Motor neuron (in vitro differentiated cells): ENCODE data around the gene FCRL5. TPM values are rescaled to one million over a fixed set of nuclear protein-coding genes. Genes with fewer than 3 reads are reported as not detected.

Source experiments
- ATAC-seq, 8 experiments: fragments of 200-7000 bp; cut with Tn5 transposase; replicated peaks in 6 of 8; 2 replicates each; pipeline ENCODE4 v1.8.0; 2021; ENCODE audit warnings: mild to moderate bottlenecking in 8 of 8, moderate library complexity in 8 of 8
- H3K27ac ChIP-seq, 2 donors: fragments of 250-450 bp; sonication (Bioruptor Pico); 2 replicates each; pipeline ENCODE4 v1.9.0; 2021; ENCODE audit warnings: antibody characterized with exemption in 2 of 2, mild to moderate bottlenecking in 2 of 2, moderate library complexity in 1 of 2
- H3K4me1 ChIP-seq, 2 donors: fragments of 250-450 bp; sonication (Bioruptor Pico); replicated peaks in 1 of 2; 2 replicates each; pipeline ENCODE4 v1.6.1; 2021; ENCODE audit warnings: antibody characterized with exemption in 2 of 2, mild to moderate bottlenecking in 2 of 2, moderate library complexity in 1 of 2
- H3K4me3 ChIP-seq, 5 donors: fragments of 250-450 bp; sonication (Bioruptor Pico); 2 replicates each; pipeline ENCODE4 v1.9.0; 2021; ENCODE audit warnings: antibody characterized with exemption in 5 of 5, mild to moderate bottlenecking in 5 of 5, moderate library complexity in 4 of 5
- WGBS, 10 experiments: fragments of 450-650 bp; shearing (Covaris generic); methylation state at CpG; one replicate each; pipeline ENCODE4 v1.0.0; 2022; 5-methylcytosine and 5-hydroxymethylcytosine counted together
- in situ Hi-C, 9 experiments: fragments of 400-800 bp; cut with MboI; loops; one replicate each; pipeline ENCODE4 v1.15.0; 2021; ENCODE audit warnings: low sequenced_read_pairs in 9 of 9, low pct_unique_long_range_greater_than_20kb in 2 of 9; ENCODE audit not compliant: unreplicated experiment in 9 of 9
- total RNA-seq, 8 experiments: library from RNA; unstranded; fragments of 300-600 nt; gene quantifications; 2 replicates each; pipeline versions ENCODE4 v1.2.3 to v1.2.4, GENCODE V29; 2022

Gene FCRL5
- total RNA-seq, 8 experiments from 2014 or later = 0.05 to 1.3 (median 0.18) TPM; not detected in 2

DNA sequence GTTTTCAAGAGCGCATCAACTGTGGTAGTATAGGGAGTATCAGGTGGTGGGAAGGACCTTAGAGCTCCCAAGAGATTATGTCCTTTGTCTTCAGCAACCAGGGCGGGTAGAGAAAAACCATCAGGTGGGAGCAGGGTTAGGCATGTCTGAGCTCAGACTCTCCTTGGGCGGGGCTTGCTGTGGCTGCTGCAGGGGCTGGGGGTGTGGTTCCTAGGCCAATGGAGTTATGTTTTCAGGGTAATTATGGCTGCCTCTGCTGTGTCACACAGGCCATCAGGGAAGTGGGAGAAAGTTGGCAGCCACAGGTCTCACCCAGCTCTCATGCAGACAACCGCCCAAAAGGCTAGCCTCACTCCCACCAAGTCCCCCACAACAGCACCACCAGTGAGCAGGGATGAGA, 74.9 kb downstream of the FCRL5 start:
- in situ Hi-C loops = loop anchor here in 6 of 9 experiments (25.0 kb wide), 4 partner anchors 265 to 390 kb away; partner anchors contain the start of gene ETV3L (in 1 of the 6)
- Histone ChIP-seq H3K4me3 (no peak overlapping the region), H3K4me1 (no peaks in the 10 kb centered on the region), H3K27ac (no peak overlapping the region)
- ATAC-seq = peak in 2 of 8 experiments; percentile 79 to 88
- 85 to 100% (median 100%) methylated on average over 1 to 3 of the region's 4 CpGs; no CpG with 5 or more reads in 5 of the 10 experiments for WGBS, 10 experiments

GRCh38 chr1:157472959-157473358, 79.4 kb downstream of the FCRL5 start:
- WGBS, 10 experiments = 0 to 86% (median 74%) methylated on average over 1 to 3 of the region's 3 CpGs
- H3K4me1 ChIP-seq = no peaks in the 10 kb centered on the region
- no peak for ATAC-seq
- in situ Hi-C loops = no loop called here
- H3K27ac ChIP-seq = no peak overlapping the region
- H3K4me3 ChIP-seq = no peak overlapping the region

DNA sequence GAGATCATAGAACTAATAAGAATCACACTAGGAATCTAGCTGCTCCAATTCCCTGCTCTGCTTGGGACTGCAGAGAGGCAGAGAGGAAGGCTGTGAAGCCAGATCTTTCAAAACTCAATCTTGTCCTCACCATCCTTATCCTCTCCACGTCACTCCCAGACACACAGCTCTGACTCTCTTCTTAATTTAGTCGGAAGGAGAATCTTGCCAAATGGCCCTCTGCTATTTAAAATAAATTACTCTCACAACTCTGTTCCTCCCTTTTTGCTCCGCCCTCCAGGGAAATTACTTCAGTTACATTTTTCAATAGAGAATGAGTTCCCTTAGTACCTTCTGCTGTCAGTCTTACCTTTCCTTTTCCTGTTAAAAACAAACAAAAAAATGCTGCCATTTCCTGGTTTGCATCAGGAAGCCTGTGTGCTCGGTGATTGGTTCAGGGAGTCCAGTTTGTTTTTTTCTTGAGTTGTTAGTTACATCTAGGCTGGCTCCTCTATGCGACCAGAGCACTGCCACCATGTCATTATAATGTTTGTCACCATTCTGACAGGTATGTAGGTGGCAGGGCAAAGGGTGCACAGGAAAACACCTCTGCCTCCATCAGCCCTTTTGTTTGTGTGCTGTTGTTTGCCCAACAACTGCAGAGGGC, 80.1 kb downstream of the FCRL5 start:
- Histone ChIP-seq H3K4me3 (no peak overlapping the region), H3K4me1 (no peaks in the 10 kb centered on the region), H3K27ac (no peak overlapping the region)
- in situ Hi-C loops = no loop called here
- ATAC-seq = peak in 2 of 8 experiments; percentile 59 to 63
- WGBS, 10 experiments = 0 to 88% (median 72%) methylated on average over 1 to 5 of the region's 5 CpGs

- ATAC-seq = peak in 3 of 8 experiments; percentile 16 to 42 (median 28)
- WGBS, 10 experiments = 0 to 100% (median 82%) methylated on average over 1 to 3 of the region's 3 CpGs
- in situ Hi-C loops = no loop called here
- Histone ChIP-seq H3K4me1 (no peaks in the 10 kb centered on the region), H3K4me3 (no peak overlapping the region), H3K27ac (no peak overlapping the region)
Observed at GRCh38 chr1:157471531-157471930, 80.8 kb downstream of the FCRL5 start.

DNA sequence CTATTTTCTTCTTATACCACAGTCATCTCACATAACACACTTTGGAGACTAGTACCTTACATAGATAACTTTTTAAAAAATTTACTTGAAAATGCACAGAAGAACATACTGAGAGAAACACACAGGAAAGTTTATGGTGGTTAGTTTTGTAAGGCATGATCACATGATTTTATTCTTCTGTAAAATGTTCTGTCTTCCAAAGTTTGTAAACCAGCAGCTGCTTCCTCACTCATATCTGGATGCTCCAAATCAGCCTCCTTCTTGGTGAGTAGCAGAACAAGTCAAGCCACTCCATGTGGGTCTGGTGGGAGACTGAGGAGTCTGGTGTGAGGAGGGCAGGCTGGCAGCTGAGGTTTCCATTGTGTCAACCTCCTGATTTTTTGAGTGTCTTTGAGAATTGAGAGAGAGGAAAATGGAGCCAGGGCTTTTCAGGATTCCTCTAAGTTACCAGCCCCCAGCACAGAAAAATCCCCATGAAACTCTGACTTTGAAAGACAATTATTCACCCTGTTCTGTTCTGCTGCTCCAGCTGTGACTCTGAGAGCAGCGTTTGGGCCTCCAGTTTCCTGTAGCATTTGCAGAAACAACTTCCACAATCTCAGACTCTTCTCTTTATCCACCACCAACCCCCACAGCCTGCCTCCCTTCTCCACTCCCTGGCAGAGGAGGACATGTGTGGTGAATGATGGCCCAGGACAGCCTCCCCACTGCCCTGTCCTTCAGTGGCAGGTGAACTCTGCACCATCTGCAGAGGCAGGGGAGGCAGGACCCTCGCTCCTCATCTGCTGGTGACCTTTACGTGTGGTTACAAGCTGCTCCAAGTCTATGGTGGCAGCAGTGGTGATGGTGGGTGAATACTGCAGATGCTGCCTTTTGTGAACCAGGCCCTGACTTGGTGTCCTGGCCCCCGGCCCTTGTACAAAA, 82.3 kb downstream of the FCRL5 start:
- WGBS, 10 experiments = 10 to 83% (median 68%) methylated on average over 2 to 4 of the region's 4 CpGs; no CpG with 5 or more reads in 3 of the 10 experiments
- no peaks in the 10 kb centered on the region for H3K4me1 ChIP-seq
- H3K4me3 ChIP-seq = no peak overlapping the region
- no peak for ATAC-seq
- H3K27ac ChIP-seq = no peak overlapping the region
- in situ Hi-C loops = no loop called here

GRCh38 chr1:157469300-157469699, 83.0 kb downstream of the FCRL5 start:
- in situ Hi-C loops = no loop called here
- no peaks in the 10 kb centered on the region for H3K4me1 ChIP-seq
- ATAC-seq = peak in 2 of 8 experiments; percentile 60 to 64
- WGBS, 10 experiments = 0 to 100% (median 80%) methylated on average over 1 to 3 of the region's 3 CpGs; no CpG with 5 or more reads in 1 of the 10 experiments
- H3K27ac ChIP-seq = no peak overlapping the region
- no peak overlapping the region for H3K4me3 ChIP-seq

- Histone ChIP-seq H3K27ac (no peak overlapping the region), H3K4me1 (no peaks in the 10 kb centered on the region), H3K4me3 (no peak overlapping the region)
- in situ Hi-C loops = no loop called here
- no peak for ATAC-seq
- 0 to 95% (median 80%) methylated on average over 1 to 5 of the region's 5 CpGs; no CpG with 5 or more reads in 1 of the 10 experiments for WGBS, 10 experiments
Observed at GRCh38 chr1:157466011-157466410, 86.3 kb downstream of the FCRL5 start.

Other genes starting within 250 kb of the FCRL5 start
- gene FCRL4, start 45.6 kb upstream of the FCRL5 start, total RNA-seq = under 1 TPM in 5 of 8 experiments, not detected in 3; 0.04 to 0.14 (median 0.10) TPM
- 1 to 10 TPM in 1 of 8 experiments, under 1 TPM in 4, not detected in 3; 0.11 to 1.2 (median 0.23) TPM for gene FCRL3, start 148.3 kb upstream of the FCRL5 start, total RNA-seq
- gene FCRL2, start 224.6 kb upstream of the FCRL5 start, total RNA-seq = under 1 TPM in 4 of 8 experiments, not detected in 4; 0.04 to 0.81 (median 0.15) TPM